HUDEP-2 (cell line): ENCODE data around the gene OR6J1.

ENCODE experiments used
- DNase-seq, 76 experiments: peaks; one replicate each; lab custom pipeline; 2025; ENCODE audit not compliant: unreplicated experiment in 76 of 76; lab: John Stamatoyannopoulos, UW

OR6J1 gene

GRCh38 chr14:22583994-22584393 is 60.2 kb downstream of the OR6J1 start:
- DNase-seq: no peak
